NK-92 treated with Interleukin-12 subunit alpha and Interleukin-12 subunit beta, amount 100 ng/mL, for 24 hours (cell line): ENCODE results near the gene SAA1.

Experiments
- DNase-seq: peaks from one replicate; lab custom pipeline; 2025; lab: John Stamatoyannopoulos, UW

Gene SAA1

GRCh38 chr11:18310800-18311340 lies 44.8 kb downstream of the SAA1 start:
- DNase-seq, result no peak

- DNase-seq, result no peak
Measured at GRCh38 chr11:18312012-18312411, 45.9 kb downstream of the SAA1 start.

- no peak for DNase-seq
Measured at GRCh38 chr11:18312663-18313420, 46.8 kb downstream of the SAA1 start.

- no peak for DNase-seq
Measured at GRCh38 chr11:18313965-18314763, 48.1 kb downstream of the SAA1 start.

GRCh38 chr11:18314784-18315523 lies 48.9 kb downstream of the SAA1 start:
- DNase-seq, result no peak

- no peak for DNase-seq
Measured at GRCh38 chr11:18315893-18316292, 49.8 kb downstream of the SAA1 start.

GRCh38 chr11:18317551-18317950 lies 51.5 kb downstream of the SAA1 start:
- DNase-seq, result no peak
